ENCODE measurements around the gene SELENON.

Gene SELENON

GRCh38 chr1:25810341-25811299, 10.6 kb downstream of the SELENON start:
- no peak overlapping the region for H3K4me3 ChIP-seq (ENCODE audit: low read depth, low read length)
- TF ChIP-seq CTCF (IDR thresholded peaks at IDR 0.05; ENCODE audit: borderline replicate concordance, insufficient read depth, low read depth, low read length): peak; percentile 94

GRCh38 chr1:25811384-25812082, 11.5 kb downstream of the SELENON start:
- no peak overlapping the region for H3K4me3 ChIP-seq (ENCODE audit: low read depth, low read length)
- no peak for TF ChIP-seq CTCF (IDR thresholded peaks at IDR 0.05; ENCODE audit: borderline replicate concordance, insufficient read depth, low read depth, low read length)

GRCh38 chr1:25813071-25813733, 13.2 kb downstream of the SELENON start:
- no peak for TF ChIP-seq CTCF (IDR thresholded peaks at IDR 0.05; ENCODE audit: borderline replicate concordance, insufficient read depth, low read depth, low read length)

GRCh38 chr1:25813734-25814471, 13.9 kb downstream of the SELENON start:
- TF ChIP-seq CTCF (IDR thresholded peaks at IDR 0.05; ENCODE audit: borderline replicate concordance, insufficient read depth, low read depth, low read length): peak; percentile 41; the same call in 1 of the 2 replicates
- no peak overlapping the region for H3K4me3 ChIP-seq (ENCODE audit: low read depth, low read length)

More at GRCh38 chr1:25813071-25813733, 13.2 kb downstream of the SELENON start:
- H3K4me3 ChIP-seq (ENCODE audit: low read depth, low read length): no peak overlapping the region

GRCh38 chr1:25814549-25815087, 14.6 kb downstream of the SELENON start:
- no peak for TF ChIP-seq CTCF (IDR thresholded peaks at IDR 0.05; ENCODE audit: borderline replicate concordance, insufficient read depth, low read depth, low read length)

More at GRCh38 chr1:25814549-25815087, 14.6 kb downstream of the SELENON start:
- H3K4me3 ChIP-seq (ENCODE audit: low read depth, low read length): no peak overlapping the region
